Activated CD4-positive, CD25-positive, alpha-beta regulatory T cell treated with anti-CD3 and anti-CD28 coated beads, Interleukin-2, amount 50 U/mL, for 72 hours (primary cell): ENCODE measurements around the gene SH3BP5.

Experiments
- DNase-seq: peaks from one replicate; pipeline ENCODE4 v3.0.0; 2021

SH3BP5 gene

DNA sequence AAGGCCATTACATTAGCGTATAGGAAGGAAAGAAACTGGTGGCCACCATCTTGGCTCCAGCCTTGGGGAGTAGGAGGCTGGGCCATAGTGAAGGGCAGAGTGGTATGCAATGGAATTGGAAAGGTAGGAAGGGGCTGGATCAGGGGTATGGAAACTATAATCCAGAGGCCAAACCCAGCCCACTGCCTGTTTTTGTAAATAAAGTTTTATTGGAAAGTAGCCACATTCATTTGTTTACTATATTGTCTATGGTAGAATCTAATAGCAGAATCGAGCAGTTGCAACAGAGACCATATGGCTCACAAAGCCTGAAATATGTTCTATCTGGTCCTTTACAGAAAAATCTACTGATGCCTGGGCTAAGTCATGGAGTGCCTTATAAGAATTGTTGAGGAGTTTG is 14.1 kb upstream of the SH3BP5 start:
- no peak for DNase-seq

GRCh38 chr3:15345608-15346137 is 13.3 kb upstream of the SH3BP5 start:
- DNase-seq, result no peak

DNA sequence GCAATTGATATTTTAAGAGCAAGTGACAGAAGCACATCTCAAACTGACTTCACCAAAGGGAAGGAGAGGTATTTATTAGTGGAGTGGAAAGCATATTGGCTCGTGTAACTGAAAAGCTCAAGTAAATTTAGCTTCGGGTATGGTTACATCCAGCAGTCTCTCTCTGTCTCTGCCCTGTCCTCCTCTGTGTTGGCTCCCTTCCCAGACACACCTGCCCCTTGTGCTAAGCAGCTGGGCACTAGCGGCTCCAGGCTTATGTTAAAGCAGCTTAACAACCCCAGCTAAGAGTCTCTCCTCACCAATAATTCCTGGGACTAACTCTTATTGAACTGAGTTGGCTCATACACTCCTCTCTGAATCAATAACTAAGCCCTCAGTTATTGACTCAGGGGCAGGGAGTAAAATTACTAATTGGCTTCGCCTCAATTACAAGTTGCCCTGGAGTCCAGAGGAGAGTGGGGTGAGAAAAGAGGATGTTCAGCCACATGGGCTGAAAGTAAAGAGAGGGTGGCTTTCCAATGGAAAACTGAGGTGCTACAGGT is 12.8 kb upstream of the SH3BP5 start:
- DNase-seq, result no peak

- DNase-seq, result no peak
These were observed 10.6 kb upstream of the SH3BP5 start for GRCh38 chr3:15342945-15343344.

DNA sequence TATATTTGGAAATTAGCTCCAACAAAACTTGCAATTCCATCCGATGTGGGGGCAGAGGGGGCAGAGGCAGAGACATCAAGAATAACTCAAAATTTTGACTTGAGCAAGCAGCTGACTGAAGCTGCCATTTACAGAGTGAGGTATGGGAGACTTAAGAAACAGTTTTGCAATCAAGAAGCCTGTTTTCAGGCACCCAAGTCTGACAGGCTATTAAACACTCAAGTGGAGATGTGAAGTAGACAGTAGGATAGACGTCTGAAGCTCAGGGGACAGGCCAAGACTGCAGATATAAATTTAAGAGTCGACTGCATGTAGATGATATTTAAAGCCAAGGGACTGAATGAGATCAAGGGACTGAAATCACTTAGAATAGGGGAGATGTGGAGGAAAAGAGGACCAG is 9.9 kb upstream of the SH3BP5 start:
- no peak for DNase-seq

DNA sequence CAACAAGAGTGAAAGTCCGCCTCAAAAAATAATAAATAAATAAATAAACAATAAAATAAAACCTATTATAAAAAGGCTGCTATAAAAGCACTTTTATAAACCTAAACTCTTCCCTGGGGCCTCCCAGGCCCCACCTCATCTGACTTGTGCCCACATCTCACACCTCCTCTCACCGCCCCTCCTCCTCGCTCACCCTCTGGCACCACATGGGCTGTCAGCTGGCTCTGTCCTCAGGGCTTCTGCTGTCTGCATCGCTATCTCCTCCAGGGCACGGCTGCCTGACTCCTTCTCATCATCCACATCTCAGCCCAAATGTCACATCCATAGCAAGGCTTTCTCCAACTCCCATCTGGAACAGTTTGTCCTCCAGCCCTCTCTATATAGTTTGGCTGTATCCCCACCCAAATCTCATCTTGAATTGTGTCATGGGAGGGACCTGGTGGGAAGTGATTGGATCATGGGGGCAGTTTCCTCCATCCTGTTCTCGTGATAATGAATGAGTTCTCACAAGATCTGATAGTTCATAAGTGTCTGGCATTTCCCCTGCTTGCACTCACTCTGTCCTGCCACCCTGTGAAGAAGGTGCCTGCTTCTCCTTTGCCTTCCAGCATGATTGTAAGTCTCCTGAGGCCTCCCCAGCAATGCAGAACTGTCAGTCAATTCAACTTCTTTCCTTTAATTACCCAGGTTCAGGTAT is 8.8 kb upstream of the SH3BP5 start:
- DNase-seq, result no peak

DNA sequence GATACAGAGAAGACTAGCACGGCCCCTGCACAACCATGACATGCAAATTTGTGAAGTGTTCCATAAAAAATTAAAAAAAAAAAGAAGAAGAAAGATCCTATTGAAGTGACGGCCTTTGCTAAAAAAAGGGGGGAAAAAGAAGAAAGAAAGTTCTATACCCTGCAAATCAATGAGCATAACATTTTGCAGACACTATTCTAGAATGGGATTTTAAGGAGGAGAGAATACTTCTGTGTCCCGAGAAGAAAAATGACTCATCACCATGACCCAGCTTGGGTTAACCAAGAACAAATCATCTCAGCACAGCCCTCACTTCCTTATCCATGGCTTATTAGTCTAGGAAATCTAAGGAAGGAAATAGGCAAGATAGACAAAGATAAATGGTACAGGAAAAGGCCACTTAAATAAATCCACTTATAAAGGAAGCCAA is 7.4 kb upstream of the SH3BP5 start:
- DNase-seq, result no peak

DNA sequence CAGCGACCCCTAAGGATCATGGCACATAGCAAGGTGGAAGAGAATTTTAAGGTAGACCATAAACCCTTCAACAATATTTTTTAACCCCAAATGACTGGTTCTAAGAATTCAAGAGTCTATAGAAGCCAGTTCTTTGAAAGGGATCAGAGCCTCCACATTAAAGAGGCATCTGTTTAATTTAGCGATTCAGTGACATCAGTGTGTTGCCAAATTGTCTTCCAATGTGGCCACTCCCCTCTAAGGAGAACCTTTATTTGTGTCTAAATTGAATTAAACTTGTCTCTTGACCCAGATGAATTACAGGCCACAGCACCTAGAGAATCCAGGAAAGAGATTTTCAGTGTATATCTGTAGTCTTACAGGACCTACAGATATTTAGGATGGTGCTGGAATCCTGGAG is 6.6 kb upstream of the SH3BP5 start:
- DNase-seq, result no peak

DNA sequence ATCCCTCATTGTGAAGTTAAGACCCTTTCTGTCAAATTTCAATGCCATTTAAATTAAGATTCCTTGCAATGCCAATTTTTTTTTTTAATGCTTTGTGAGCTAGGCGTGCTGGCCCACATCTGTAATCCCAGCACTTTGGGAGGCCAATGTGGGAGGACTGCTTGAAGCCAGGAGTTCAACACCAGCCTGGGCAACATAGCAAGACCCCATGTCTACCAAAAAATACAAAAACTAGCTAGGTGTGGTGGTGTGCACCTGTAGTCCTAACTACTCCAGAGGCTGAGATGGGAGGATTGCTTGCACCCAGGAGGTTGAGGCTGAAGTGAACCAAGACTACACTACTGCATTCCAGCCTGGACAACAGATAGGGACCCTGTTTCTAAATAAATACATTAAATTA is 5.6 kb upstream of the SH3BP5 start:
- DNase-seq, result no peak

- no peak for DNase-seq
These were observed 3.7 kb upstream of the SH3BP5 start for GRCh38 chr3:15336057-15336456.

DNA sequence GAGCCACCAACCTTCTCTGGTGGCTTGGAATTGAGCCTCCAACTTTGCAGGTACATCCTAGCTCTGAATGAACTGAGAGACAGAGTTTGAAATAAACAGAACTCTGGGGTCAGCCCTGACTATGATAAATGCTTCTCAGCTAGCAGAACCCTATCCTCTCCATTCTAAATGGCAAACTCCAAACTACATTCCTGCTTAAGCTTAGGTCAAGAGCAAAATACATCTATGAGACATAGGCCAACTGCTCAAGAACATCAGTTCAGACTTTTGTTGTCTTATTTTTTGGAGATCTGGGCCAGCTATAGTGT is 1.5 kb upstream of the SH3BP5 start:
- DNase-seq, result no peak

GRCh38 chr3:15333099-15333955 is 941 bp upstream of the SH3BP5 start:
- DNase-seq, result no peak

- peak; percentile 53 for DNase-seq
These were observed 581 bp downstream of the SH3BP5 start for GRCh38 chr3:15331606-15332404.

GRCh38 chr3:15331072-15331605 is 1.2 kb downstream of the SH3BP5 start:
- DNase-seq, result no peak

DNA sequence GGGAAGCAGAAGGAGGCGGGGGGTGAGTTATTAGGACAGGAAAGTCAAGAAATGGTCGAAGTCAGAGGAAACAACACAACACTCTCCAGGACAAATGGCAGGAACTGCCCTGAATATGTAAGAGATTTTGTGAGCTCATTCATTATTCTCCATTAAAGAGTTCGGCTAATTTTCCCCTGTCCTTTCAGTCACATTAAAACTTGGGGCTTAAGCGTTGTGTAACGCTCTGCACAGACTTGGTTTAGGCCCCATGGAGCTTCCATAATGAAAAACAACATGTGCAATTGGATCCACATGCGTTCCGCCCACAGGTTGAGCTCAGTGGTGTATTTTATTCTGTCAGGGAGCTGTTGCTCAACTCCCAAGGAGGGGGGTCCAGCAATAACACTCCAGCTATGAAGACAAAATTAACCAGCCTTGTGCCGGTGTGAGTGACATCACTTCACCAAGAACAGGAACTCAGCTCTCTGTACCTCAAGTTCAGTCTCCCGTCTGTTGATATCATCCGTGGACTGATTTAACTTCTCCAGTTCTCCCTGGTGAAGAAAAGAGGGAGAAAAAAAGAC is 2.3 kb downstream of the SH3BP5 start:
- DNase-seq, result no peak

DNA sequence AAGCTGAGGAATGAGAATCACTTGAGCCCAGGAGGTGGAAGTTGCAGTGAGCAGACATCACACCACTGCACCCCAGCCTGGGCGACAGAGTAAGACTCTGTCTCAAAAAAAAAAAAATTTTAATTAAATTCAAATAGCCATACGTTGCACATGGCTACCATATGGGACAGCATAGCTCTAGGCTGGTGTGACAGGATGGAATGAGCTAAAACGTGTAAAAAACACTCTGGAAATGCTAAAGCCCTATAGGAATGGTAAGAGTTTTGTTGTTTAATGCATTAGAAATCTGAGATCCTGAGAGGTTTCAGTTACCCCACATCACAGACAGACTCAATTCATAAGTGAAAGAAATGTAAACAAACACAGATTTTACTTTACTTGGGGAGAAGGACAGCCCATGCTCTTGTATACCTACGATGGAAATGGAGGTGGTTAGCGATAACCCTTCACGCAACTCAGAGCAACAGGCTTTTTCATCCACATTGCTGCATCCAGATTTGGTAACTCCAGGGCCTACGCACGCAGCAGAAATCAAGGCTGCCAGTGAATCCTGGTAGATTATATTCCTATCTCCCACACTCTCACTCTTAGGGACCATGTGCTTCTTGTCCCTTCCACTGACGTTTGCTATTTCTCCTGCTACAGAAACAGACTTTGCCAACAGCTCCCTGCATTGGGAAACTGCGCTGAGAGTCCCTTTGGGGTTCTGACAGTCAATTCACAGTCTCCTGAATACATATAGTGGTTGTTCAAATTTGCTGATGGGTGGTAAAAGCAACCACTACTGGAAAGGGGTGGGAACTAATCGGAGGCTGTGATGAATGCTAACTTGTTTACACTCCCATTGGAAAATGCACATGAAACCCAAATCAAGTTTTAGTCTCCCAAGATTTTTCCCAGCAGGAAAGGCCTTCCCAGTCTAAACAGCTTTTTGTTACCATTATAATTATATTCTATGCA is 3.1 kb downstream of the SH3BP5 start:
- DNase-seq, result no peak

GRCh38 chr3:15327941-15328340 is 4.4 kb downstream of the SH3BP5 start:
- DNase-seq, result no peak

- DNase-seq, result no peak
These were observed 5.7 kb downstream of the SH3BP5 start for GRCh38 chr3:15326673-15327072.

- no peak for DNase-seq
These were observed 6.3 kb downstream of the SH3BP5 start for GRCh38 chr3:15326037-15326436.

DNA sequence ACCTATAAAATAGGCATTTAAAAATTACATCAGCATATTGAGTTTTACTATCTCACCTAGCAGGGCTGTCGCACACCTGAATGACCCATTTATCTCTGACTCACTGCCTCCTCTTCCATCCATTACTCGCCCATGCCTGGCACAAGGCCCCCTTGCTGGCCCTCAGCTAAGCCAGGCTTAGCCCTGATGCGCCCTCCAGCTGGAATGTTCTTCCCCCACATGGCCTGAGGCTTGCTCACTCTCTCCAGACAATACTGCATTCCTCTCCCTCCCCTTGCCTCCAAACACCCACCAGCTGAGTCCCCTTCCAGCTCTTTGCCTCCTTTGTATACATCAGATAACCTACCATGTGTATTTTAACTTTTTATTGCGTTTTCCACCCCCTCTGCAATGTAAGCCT is 7.2 kb downstream of the SH3BP5 start:
- no peak for DNase-seq

- DNase-seq, result no peak
These were observed 8.0 kb downstream of the SH3BP5 start for GRCh38 chr3:15324379-15324808.
